H1 (cell line): ENCODE results near the gene DPT. TPM values are rescaled to one million over a fixed set of nuclear protein-coding genes. Genes with fewer than 3 reads are reported as not detected.

Source experiments
- KDM1A ChIP-seq: fragments of 200-600, 300-600 bp; sonication (generic); IDR thresholded peaks from 2 replicates; pipeline ENCODE4 v1.7.1; 2016; ENCODE audit warnings: mild to moderate bottlenecking, low read length, borderline replicate concordance
- RBBP5 ChIP-seq: IDR thresholded peaks from 2 replicates; pipeline ENCODE4 v1.7.1; 2012; ENCODE audit warnings: low read depth, mild to moderate bottlenecking, inconsistent platforms, low read length, moderate library complexity, borderline replicate concordance
- RNF2 ChIP-seq: fragments of 200-900, 300-1000 bp; sonication (generic); IDR thresholded peaks from 2 replicates; pipeline ENCODE4 v1.7.1; 2016; ENCODE audit warnings: borderline replicate concordance, low read depth, mild to moderate bottlenecking, antibody characterized with exemption, low read length; ENCODE audit not compliant: poor library complexity, severe bottlenecking; ENCODE audit errors: missing control alignments
- polyA plus RNA-seq, 7 experiments: library from polyadenylated mRNA; depleted of rRNA in 3 of 7; stranded (reverse) in 5 of 7; unstranded in 2 of 7; fragments of >200 nt in 5 of 7; fragments of 200-250 nt in 2 of 7; gene quantifications; 1 replicate in 5 of 7; 2 replicates in 1 of 7; 4 replicates in 1 of 7; pipeline versions ENCODE4 v1.2.1 to v1.2.3, GENCODE V29; 2011 to 2013; ENCODE audit warnings: missing spikeins in 2 of 7, mixed read lengths in 2 of 7
- total RNA-seq: library from RNA; stranded (reverse); fragmentation: NEBNext Ultra II Directional; extraction: Animal tissue kit (Norgen Biotek cat#: 25700); gene quantifications from 2 replicates; pipeline ENCODE4 v1.2.1, GENCODE V29; 2021

Gene DPT
- total and polyA plus RNA-seq, 2 of the 8 experiments (the other 6 are each of a cell fraction or from before 2014, with no cell fraction given) = not detected

- TF ChIP-seq RNF2 = no peak
- no peak for TF ChIP-seq RBBP5
- TF ChIP-seq KDM1A = no peak
Measured at GRCh38 chr1:168665975-168666374, 63.0 kb downstream of the DPT start (continued).
